GM19238 (cell line): ENCODE results near the gene EBLN2.
"Not testable (repeated sequence)": the region's sequence is repeated elsewhere in the genome, so short reads cannot be mapped to it uniquely, and the experiment has no call there.

Source experiments
- DNase-seq: peaks from one replicate; pipeline ENCODE4 v3.0.0; 2011; ENCODE audit warnings: low spot score; ENCODE audit not compliant: insufficient read length

Gene EBLN2

DNA sequence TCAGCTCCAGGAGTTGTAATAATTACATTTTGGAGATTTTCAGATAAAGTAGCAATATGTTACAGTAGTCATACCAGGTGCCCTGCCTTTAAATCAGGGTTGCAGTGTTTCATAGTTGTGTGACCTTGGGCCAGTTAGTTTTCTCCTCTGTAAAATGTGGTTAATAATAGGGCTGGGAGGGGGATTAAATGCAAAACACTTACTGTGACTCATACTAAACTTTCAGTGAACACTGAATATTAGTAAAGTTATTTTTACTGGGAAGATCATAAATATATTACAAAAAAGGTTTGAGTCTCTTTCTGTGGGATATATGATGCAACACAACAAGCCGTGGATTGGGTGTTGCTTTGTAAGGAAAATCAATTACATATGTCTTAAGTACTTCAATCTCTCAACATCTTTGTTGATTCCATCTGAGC lies 1.1 kb upstream of the EBLN2 start:
- DNase-seq: no peak

- not testable (repeated sequence) for DNase-seq
These were observed 4.8 kb downstream of the EBLN2 start for GRCh38 chr3:73066243-73066642.

DNA sequence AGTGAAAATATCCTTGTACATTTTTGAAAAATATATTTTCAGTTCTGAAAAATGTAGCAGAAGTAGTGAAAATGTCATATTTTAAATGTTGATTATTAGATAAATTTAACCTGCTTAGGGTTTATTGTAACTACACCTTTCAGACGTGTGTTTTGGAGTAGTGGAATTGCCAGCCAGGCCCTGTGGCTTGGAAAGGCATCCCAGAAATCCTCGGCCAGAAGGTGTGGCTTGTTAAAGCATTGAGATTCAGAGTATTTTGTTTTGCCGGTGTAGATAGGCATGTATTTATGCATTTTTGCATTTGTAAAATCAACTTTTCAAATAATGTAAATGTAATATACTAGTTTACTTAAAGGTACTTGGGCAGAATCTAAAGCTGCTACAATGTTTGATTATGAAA lies 7.0 kb downstream of the EBLN2 start:
- no peak for DNase-seq

- no peak for DNase-seq
These were observed 7.7 kb downstream of the EBLN2 start for GRCh38 chr3:73069187-73069586.

- no peak for DNase-seq
These were observed 8.5 kb downstream of the EBLN2 start for GRCh38 chr3:73069775-73070444.

GRCh38 chr3:73070675-73071575 lies 9.5 kb downstream of the EBLN2 start:
- no peak for DNase-seq

DNA sequence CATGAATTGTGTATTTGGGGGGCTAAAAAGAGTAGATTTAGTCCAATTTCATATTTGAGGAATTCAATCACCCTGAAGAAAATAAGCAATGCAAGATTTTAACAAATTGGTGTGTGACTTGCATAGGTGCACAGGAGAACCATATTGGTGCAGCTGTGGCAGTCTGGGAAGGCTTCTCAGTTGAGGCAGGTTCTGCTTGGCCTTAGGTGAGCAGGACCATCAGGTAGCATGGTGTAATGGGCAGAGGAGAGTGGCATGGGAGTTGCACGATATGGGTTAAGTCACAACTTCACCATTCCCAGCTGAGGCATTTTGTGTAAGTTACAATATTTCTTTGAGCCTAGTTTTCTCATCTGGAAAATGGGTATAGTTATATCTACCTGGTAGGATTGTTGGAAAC lies 10.5 kb downstream of the EBLN2 start:
- no peak for DNase-seq

GRCh38 chr3:73072634-73073033 lies 11.2 kb downstream of the EBLN2 start:
- DNase-seq: no peak

GRCh38 chr3:73073091-73073707 lies 11.7 kb downstream of the EBLN2 start:
- DNase-seq: no peak

DNA sequence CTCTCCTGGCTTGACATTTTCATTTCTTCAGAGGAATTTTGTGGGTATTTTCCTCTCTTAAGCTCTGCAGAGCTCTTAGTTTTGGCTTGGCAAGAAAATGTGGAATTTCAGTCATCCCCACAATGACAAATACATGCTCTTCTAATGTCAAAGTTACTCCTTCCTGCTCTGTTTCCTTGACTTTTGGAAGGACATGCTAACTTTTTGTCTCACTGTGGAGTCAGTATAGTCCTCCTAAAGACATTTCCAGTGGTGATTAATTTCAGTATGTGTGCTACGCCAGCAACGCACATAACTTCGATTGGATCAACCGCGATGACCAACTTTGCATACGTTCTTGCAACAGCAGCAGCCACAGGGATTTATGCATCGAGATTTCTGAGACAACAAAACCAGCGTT lies 13.3 kb downstream of the EBLN2 start:
- no peak for DNase-seq

DNA sequence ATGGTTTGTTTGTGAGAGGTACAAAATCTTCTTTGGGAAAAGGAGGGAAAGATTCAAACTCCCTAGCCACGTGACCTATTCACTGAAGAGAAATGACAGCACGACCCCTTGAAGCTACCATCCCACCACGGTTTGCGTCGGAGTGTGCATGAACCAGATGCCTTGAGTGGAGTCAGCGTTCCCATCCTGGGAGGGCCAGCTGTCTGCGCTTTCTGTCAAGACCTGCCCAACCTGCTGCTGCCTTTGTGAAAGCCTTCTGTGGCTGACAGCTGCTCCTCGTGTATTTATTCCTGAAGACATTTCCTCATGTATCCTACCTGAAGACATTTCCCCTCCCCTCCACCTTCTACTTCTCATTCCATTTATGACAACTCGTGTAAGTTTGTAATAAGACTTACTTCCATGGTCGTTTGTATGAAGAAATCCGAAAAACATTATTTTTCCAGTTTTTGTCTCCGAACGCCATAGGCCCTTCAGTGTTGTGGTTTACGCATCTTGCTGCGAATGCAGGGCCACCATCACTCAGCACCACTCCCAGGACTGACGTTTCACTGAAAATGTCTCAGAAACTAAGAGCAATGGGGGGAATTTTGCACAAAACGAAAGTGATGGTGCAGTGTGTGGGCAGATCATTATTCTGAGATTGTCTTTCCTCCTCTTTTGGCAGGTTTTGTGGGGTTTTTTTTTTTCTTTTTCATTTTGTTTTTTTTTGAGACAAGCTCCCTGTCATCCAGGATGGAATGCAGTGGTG lies 18.9 kb downstream of the EBLN2 start:
- DNase-seq: no peak

GRCh38 chr3:73081140-73081539 lies 19.7 kb downstream of the EBLN2 start:
- no peak for DNase-seq

DNA sequence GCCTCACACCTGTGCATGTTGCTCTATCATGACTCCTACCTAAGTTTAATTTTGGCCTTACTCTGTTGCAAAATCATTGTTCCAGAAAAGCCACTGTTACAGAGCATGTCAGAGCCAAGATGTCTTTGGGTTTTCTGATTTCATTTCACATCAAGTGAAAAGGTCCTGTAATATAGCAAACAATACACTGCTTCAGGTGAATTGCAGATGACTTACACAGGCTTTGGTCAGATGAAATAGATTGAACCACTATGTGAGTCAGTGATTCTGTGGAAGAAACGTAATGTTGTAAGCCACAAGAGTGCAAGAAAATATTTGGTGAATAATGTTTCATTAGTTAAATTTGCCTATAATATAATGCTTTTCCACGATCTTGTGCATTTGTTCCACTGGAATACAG lies 22.7 kb downstream of the EBLN2 start:
- no peak for DNase-seq

GRCh38 chr3:73086071-73086494 lies 24.6 kb downstream of the EBLN2 start:
- DNase-seq: peak; percentile 13

- DNase-seq: no peak
These were observed 32.7 kb downstream of the EBLN2 start for GRCh38 chr3:73094129-73094528.

DNA sequence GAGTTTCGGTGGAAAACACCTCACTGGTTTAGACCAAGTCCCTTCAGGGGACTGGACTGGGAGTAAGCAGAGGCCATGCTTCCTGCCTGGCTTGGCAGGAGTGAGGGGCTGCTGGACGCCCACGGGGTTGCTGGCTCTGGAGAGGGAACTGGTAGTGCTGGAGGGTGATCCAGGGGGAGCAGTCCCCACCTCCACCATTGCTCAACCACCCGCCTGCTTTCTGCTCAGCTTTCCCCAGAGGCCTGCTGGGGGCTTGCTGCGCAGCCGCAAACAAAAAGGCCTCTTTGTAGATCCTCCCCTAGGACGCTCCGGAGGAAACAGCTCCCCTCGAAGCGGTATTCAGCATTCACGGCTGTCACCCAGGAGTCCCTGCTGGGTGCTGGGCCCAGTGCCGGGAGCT lies 33.5 kb downstream of the EBLN2 start:
- no peak for DNase-seq

- no peak for DNase-seq
These were observed 34.7 kb downstream of the EBLN2 start for GRCh38 chr3:73096169-73096568.

GRCh38 chr3:73098026-73098425 lies 36.6 kb downstream of the EBLN2 start:
- DNase-seq: no peak

DNA sequence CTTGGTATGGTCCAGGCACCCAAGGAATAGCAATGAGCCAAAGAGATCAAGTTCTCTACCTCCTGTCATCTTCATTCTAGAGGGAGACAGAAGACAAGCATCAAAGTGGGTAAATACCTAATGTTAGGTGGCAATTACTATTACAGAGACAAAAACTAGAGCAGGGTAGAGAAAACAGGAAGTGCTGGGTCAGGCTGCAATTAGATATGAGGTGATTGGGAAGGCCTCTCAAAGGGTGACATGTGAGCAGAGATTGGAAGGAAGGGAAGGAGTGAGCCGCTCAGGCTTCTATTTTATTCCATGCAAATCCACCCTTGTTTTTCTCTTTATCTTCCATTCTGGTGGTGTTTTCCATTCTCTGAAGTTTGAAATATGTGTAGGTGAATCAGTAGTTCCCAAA lies 37.4 kb downstream of the EBLN2 start:
- no peak for DNase-seq

DNA sequence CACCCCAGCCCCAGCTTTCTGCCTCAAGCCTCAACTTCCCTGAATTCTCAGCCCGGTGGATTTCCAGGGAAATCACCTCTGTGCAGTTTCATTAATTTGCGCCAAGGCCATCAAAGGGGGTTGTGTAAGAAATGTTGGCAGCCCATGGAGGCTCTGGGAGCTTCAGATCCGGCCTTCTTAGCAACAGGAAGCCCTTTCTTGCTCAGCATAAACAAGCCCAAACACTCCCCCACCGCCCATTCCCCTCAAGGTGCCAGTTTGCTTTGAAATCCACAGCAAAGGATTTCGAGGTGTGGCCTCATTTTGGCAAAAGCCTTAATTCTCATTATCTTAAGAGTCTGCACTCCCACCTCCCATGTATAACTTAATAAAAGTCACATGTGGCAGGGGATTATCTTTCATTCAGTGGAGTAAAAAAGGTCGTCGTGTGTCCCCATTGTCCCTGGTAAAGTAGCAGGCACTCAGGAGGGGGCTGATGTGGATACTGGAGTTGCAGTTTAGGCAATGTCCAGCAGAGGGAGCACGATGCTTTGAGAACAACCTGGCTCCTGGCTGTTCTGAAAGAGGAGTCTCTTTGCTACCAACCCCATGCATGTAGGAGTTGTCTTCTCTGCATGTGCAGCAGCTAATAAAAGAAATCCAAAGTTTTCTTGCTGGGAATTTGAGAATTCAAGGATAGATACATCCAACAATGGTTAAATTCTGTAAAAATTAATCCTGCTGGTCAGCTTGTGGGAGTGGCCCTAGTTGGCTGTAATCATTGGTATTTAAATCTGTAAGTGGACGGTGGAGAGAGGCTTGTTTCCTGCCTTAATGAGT lies 39.5 kb downstream of the EBLN2 start:
- peak; percentile 68 for DNase-seq

DNA sequence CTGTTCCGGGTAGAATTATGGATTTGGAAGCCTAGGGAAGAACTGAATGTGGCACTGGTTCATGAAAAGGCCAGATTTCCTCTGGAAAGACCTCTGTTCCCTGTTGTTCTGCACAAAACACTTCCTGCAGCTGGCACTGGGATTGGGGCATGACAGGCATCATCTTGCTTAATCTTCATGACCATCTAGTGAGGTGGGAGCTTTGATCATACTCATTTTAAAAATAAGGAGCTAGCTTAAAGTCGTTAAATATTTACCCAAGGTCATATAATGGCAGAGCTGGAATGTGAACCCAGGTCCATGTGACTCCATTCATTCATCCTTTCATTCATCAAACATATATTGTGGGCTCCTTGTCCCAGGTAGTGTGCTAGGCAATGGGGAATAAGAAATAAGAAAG lies 40.4 kb downstream of the EBLN2 start:
- no peak for DNase-seq
